Smooth muscle cell (in vitro differentiated cells): ENCODE measurements around the gene TMPRSS9. TPM values are rescaled to one million over a fixed set of nuclear protein-coding genes. Genes with fewer than 3 reads are reported as not detected.
"Not testable (repeated sequence)": the region's sequence is repeated elsewhere in the genome, so short reads cannot be mapped to it uniquely, and the experiment has no call there.

Experiments used
- DNase-seq: peaks from one replicate; lab custom pipeline; 2025; ENCODE audit not compliant: unreplicated experiment; lab: John Stamatoyannopoulos, UW
- H2AFZ ChIP-seq: fragments of 200-600 bp; sonication (generic); 2 replicates; pipeline ENCODE4 v1.6.0; 2016; ENCODE audit warnings: antibody characterized with exemption, low read depth, mild to moderate bottlenecking
- H3F3A ChIP-seq: fragments of 200-600 bp; sonication (generic); 2 replicates; pipeline ENCODE4 v1.6.0; 2017; ENCODE audit warnings: antibody characterized with exemption, low read depth
- H3K27ac ChIP-seq: fragments of 200-600 bp; sonication (generic); 2 replicates; pipeline ENCODE4 v1.5.1; 2016; ENCODE audit warnings: low read depth, mild to moderate bottlenecking
- H3K27me3 ChIP-seq: fragments of 200-600 bp; sonication (generic); 2 replicates; pipeline ENCODE4 v1.6.1; 2016; ENCODE audit warnings: low read depth, mild to moderate bottlenecking
- H3K36me3 ChIP-seq: fragments of 200-600 bp; sonication (generic); 2 replicates; pipeline ENCODE4 v1.5.1; 2016; ENCODE audit warnings: low read depth
- H3K4me1 ChIP-seq: fragments of 200-600 bp; sonication (generic); 2 replicates; pipeline ENCODE4 v1.5.1; 2016; ENCODE audit warnings: low read depth
- H3K4me2 ChIP-seq: fragments of 200-600 bp; sonication (generic); 2 replicates; pipeline ENCODE4 v1.6.0; 2016; ENCODE audit warnings: mild to moderate bottlenecking
- H3K4me3 ChIP-seq: fragments of 200-600 bp; sonication (generic); 2 replicates; pipeline ENCODE4 v1.5.1; 2016; ENCODE audit warnings: mild to moderate bottlenecking
- H3K79me2 ChIP-seq: fragments of 200-600 bp; sonication (generic); 2 replicates; pipeline ENCODE4 v1.6.0; 2016; ENCODE audit warnings: low read depth, mild to moderate bottlenecking
- H3K9ac ChIP-seq: fragments of 200-600 bp; sonication (generic); 2 replicates; pipeline ENCODE4 v1.6.0; 2016; ENCODE audit warnings: low read depth
- H3K9me3 ChIP-seq: fragments of 200-600 bp; sonication (generic); replicated peaks from 2 replicates; pipeline ENCODE4 v1.5.1; 2016; ENCODE audit warnings: low read depth
- H4K20me1 ChIP-seq: fragments of 200-600 bp; sonication (generic); 2 replicates; pipeline ENCODE4 v1.6.0; 2016; ENCODE audit warnings: low read depth
- WGBS: methylation state at CpG from one replicate; pipeline ENCODE4 v1.1.7; 2016; ENCODE audit warnings: low lambda C conversion rate; 5-methylcytosine and 5-hydroxymethylcytosine counted together
- polyA plus RNA-seq: library from polyadenylated mRNA; unstranded; fragments of >200 nt; fragmentation: Nextera tagmentation; extraction: Ambion mirVana; gene quantifications from 2 replicates; pipeline ENCODE4 v1.2.1, GENCODE V29; 2016
- total RNA-seq: library from RNA; depleted of rRNA; stranded (reverse); fragments of >200 nt; gene quantifications from 2 replicates; pipeline ENCODE4 v1.2.3, GENCODE V29; 2014
- TF ChIP-seq, protein P1 (sequence below): fragments of 200-600 bp; sonication (generic); IDR thresholded peaks from 2 replicates; pipeline ENCODE4 v1.5.1; 2017; ENCODE audit warnings: borderline replicate concordance, mild to moderate bottlenecking, antibody characterized with exemption; ENCODE audit not compliant: insufficient read depth, poor library complexity, severe bottlenecking

Gene TMPRSS9
- total and polyA plus RNA-seq, 2 experiments from 2014 or later = 0.05 TPM; not detected in 1

DNA sequence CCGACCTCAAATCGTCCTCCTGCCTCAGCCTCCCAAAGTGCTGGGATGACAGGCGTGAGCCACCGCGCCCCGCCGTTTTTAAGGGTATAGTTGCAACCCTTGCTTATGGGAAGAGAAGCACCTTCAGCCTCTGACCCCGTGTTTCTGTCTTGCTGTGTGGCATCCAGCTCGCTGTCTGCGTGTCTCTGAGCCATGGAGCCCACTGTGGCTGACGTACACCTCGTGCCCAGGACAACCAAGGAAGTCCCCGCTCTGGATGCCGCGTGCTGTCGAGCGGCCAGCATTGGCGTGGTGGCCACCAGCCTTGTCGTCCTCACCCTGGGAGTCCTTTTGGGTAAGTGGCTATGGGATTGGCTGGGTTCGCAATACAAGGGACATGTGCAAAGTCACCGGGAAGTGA is 29.5 kb downstream of the TMPRSS9 start:
- Histone ChIP-seq H3K9me3 (no peaks in the 10 kb centered on the region), H3K4me1 (no peaks in the 10 kb centered on the region), H3K27ac (no peak overlapping the region), H2AFZ (no peak overlapping the region), H3K9ac (no peak overlapping the region), H3K79me2 (no peaks in the 10 kb centered on the region), H3K4me2 (no peak overlapping the region), H3F3A (no peaks in the 10 kb centered on the region), H3K27me3 (no peaks in the 10 kb centered on the region), H3K36me3 (no peaks in the 10 kb centered on the region), H3K4me3 (no peak overlapping the region), H4K20me1 (no peaks in the 10 kb centered on the region)
- 86% methylated on average over 21 of the region's 21 CpGs for WGBS
- TF ChIP-seq, protein P1, sequence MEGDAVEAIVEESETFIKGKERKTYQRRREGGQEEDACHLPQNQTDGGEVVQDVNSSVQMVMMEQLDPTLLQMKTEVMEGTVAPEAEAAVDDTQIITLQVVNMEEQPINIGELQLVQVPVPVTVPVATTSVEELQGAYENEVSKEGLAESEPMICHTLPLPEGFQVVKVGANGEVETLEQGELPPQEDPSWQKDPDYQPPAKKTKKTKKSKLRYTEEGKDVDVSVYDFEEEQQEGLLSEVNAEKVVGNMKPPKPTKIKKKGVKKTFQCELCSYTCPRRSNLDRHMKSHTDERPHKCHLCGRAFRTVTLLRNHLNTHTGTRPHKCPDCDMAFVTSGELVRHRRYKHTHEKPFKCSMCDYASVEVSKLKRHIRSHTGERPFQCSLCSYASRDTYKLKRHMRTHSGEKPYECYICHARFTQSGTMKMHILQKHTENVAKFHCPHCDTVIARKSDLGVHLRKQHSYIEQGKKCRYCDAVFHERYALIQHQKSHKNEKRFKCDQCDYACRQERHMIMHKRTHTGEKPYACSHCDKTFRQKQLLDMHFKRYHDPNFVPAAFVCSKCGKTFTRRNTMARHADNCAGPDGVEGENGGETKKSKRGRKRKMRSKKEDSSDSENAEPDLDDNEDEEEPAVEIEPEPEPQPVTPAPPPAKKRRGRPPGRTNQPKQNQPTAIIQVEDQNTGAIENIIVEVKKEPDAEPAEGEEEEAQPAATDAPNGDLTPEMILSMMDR = no peak
- no peak for DNase-seq

DNA sequence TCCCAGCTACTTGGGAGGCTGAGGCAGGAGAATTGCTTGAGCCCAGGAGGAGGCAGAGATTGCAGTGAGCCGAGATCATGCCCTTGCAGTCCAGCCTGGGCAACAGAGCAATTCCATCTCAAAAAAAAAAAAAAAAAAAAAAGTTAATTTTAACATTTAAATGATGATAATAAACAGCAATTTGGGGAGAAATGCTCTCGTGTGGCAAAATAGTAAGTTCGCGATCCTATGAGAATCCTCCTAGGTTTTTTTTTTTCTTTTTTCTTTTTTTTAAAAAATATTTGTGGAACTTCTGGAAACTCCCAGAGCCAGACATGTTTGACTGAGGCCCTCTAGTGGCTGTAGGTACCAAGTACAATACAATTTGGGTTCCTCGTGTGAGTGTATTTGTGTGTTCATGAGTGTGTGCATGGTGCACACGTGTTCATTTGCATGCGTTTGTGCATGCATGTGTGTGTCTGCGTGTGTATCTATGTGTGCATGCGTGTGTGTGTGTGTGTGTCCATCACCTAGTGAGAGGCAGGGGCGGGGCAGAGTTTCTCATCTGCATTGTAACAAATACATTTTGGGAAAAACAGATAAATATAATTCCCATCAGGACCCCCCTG is 31.2 kb downstream of the TMPRSS9 start:
- H3K4me2 ChIP-seq = peak overlapping the region; percentile 31
- H3K9me3 ChIP-seq = no peaks in the 10 kb centered on the region
- no peak overlapping the region for H3K27ac ChIP-seq
- H3K4me1 ChIP-seq = no peaks in the 10 kb centered on the region
- no peak for DNase-seq
- H2AFZ ChIP-seq = no peak overlapping the region
- no peaks in the 10 kb centered on the region for H3K79me2 ChIP-seq
- WGBS = 9% methylated on average over 9 of the region's 10 CpGs
- H3K9ac ChIP-seq = no peak overlapping the region
- no peaks in the 10 kb centered on the region for H4K20me1 ChIP-seq
- H3K4me3 ChIP-seq = no peak overlapping the region
- no peaks in the 10 kb centered on the region for H3K27me3 ChIP-seq
- TF ChIP-seq, protein P1 = peak; percentile 82
- no peaks in the 10 kb centered on the region for H3F3A ChIP-seq
- H3K36me3 ChIP-seq = no peaks in the 10 kb centered on the region

DNA sequence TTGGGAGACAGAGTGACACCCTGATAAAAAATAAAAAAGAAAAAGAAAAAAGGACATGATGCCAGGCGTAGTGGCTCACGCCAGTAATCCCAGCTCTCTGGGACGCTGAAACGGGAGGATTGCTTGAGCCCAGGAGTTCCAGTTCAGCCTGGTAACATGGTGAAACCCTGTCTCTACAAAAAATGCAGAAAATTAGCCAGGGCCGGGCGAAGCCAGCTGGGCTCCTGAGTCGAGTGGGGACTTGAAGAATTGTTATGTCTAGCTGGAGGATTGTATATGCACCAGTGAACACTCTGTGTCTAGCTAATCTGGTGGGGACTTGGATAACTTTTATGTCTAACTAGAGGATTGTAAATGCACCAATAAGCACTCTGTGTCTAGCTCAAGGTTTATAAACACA is 32.3 kb downstream of the TMPRSS9 start:
- no peaks in the 10 kb centered on the region for H3K36me3 ChIP-seq
- 71% methylated on average over 7 of the region's 7 CpGs for WGBS
- H3K9me3 ChIP-seq = no peaks in the 10 kb centered on the region

DNA sequence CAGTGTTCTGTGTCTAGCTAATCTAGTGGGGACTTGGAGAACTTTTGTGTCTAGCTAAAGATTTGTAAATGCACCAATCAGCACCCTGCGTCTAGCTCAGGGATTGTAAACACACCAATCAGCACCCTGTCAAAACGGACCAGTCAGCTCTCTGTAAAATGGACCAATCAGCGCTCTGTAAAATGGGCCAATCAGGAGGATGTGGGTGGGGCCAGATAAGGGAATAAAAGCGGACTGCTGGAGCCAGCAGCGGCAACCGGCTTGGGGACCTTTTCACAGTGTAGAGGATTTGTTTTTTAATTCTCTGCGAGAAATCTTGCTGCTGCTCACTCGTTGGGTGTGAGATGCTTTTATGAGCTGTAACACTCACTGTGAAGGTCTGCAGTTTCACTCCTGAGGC is 32.8 kb downstream of the TMPRSS9 start:
- WGBS = 84% methylated on average over 8 of the region's 8 CpGs

More for the DNA sequence above, 32.3 kb downstream of the TMPRSS9 start:
- Histone ChIP-seq H3K79me2 (no peaks in the 10 kb centered on the region), H3K4me1 (no peaks in the 10 kb centered on the region), H4K20me1 (no peaks in the 10 kb centered on the region), H3K9ac (no peak overlapping the region), H3F3A (no peaks in the 10 kb centered on the region), H3K4me3 (no peak overlapping the region), H3K27me3 (no peaks in the 10 kb centered on the region), H3K27ac (no peak overlapping the region), H2AFZ (no peak overlapping the region), H3K4me2 (no peak overlapping the region)
- TF ChIP-seq, protein P1 = no peak
- DNase-seq = no peak

More for the DNA sequence above, 32.8 kb downstream of the TMPRSS9 start:
- not testable (repeated sequence) for H3K9ac ChIP-seq, H3K4me2 ChIP-seq, H3K79me2 ChIP-seq, H3K4me3 ChIP-seq, H3K27me3 ChIP-seq, H3K9me3 ChIP-seq, H3K4me1 ChIP-seq, H3K27ac ChIP-seq, H2AFZ ChIP-seq, DNase-seq, H4K20me1 ChIP-seq, H3F3A ChIP-seq, H3K36me3 ChIP-seq
